ENCODE results near the gene TMEM248. TPM values are rescaled to one million over a fixed set of nuclear protein-coding genes. Genes with fewer than 3 reads are reported as not detected.

TMEM248 gene
- total and polyA plus RNA-seq, 2 of the 8 experiments (the other 6 are each of a cell fraction or from before 2014, with no cell fraction given), result 63.6 to 126 TPM

DNA sequence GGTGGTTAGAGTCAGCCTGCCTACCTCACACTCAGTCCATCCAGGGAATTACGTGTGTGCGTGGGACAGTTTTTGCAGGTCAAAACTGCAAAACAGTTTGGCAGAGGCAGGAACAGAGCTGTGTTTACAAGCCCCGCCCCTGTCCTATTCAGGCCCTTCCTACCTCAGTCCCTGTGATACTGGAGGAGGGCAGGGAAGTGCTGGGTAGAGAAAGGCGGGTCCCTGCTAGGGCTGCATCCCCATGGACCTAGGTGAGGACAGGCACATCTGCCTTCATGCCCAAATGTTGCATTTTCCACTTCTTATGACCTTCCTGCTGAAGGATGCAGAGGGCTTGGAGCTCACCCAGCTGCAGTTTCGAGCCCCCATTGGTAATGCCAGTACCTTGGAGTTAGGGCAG, 49.3 kb downstream of the TMEM248 start:
- no peak overlapping the region for H4K5ac ChIP-seq (ENCODE audit: insufficient read length, low read depth, low read length)
- no peak overlapping the region for H3K4ac ChIP-seq (replicated peaks; ENCODE audit: insufficient read length, low read depth, low read length)
- no peak overlapping the region for H2AK5ac ChIP-seq (ENCODE audit: low read depth, low read length)
- no peak overlapping the region for H3K56ac ChIP-seq (replicated peaks; ENCODE audit: insufficient read length, low read depth, low read length)
- no peaks in the 10 kb centered on the region for H3K27me3 ChIP-seq (replicated peaks in 1 of 4; ENCODE audit: control insufficient read depth in 3 of 4, extremely low read depth in 1 of 4, insufficient read depth in 3 of 4, low read length in 3 of 4)
- H4K91ac ChIP-seq (replicated peaks; ENCODE audit: insufficient read length, low read length), result peak overlapping the region; percentile 44
- H2BK12ac ChIP-seq (ENCODE audit: low read depth, low read length), result no peak overlapping the region
- no peak overlapping the region for H3K4me3 ChIP-seq (ENCODE audit: extremely low read depth in 1 of 4, insufficient read depth in 2 of 4, low read depth in 3 of 4, low read length in 4 of 4)
- peak overlapping the region in 1 of 2 experiments; percentile 3; a peak in 1 of 4 replicates for H3K4me2 ChIP-seq (ENCODE audit: insufficient read depth in 1 of 2, low read depth in 2 of 2, low read length in 2 of 2)
- FAIRE-seq (no peak), DNase-seq (ENCODE audit: low read depth in 1 of 2, low spot score in 2 of 2) (no peak)
- H3K4me1 ChIP-seq (replicated peaks in 1 of 4; ENCODE audit: control insufficient read depth in 3 of 4, insufficient read depth in 4 of 4, low read length in 3 of 4), result peaks cover 0 to 3% (median 0%) of the 10 kb centered on the region in 4 experiments; a peak in 1 of 7 replicates
- H2AFZ ChIP-seq (ENCODE audit: low read length), result peak overlapping the region; percentile 93
- H3K23ac ChIP-seq (ENCODE audit: insufficient read length), result no peak overlapping the region
- H2BK15ac ChIP-seq (ENCODE audit: low read length), result no peak overlapping the region
- POLR2A ChIA-PET (ENCODE audit: partially characterized antibody), result interaction anchor here (1.4 kb wide), 1 partner anchor 9 kb away, joined by 10 read pairs; no protein-coding TSS in a partner anchor
- peaks cover 2 to 4% of the 10 kb centered on the region in 2 experiments; a peak in 2 of 4 replicates for H3K9me3 ChIP-seq (ENCODE audit: insufficient read depth in 2 of 2, low read depth in 1 of 2, low read length in 1 of 2)
- no peaks in the 10 kb centered on the region for H3K23me2 ChIP-seq (ENCODE audit: low read depth, low read length)
- H2BK20ac ChIP-seq (ENCODE audit: low read length), result no peak overlapping the region
- no peaks in the 10 kb centered on the region for H3K79me1 ChIP-seq (ENCODE audit: low read depth, low read length)
- H3K14ac ChIP-seq (ENCODE audit: insufficient read length), result no peak overlapping the region
- H3K27ac ChIP-seq (ENCODE audit: low read depth, low read length), result no peak overlapping the region
- no peak overlapping the region for H3K9ac ChIP-seq (replicated peaks in 1 of 4; ENCODE audit: extremely low read depth in 1 of 4, low read depth in 3 of 4, low read length in 3 of 4)
- H4K20me1 ChIP-seq (replicated peaks in 1 of 2; ENCODE audit: control insufficient read depth in 1 of 2, insufficient read depth in 2 of 2, low read length in 2 of 2), result no peaks in the 10 kb centered on the region
- no peaks in the 10 kb centered on the region for H3K36me3 ChIP-seq (ENCODE audit: control insufficient read depth in 2 of 4, insufficient read depth in 4 of 4, low read length in 3 of 4)
- no peak overlapping the region for H3K18ac ChIP-seq (ENCODE audit: extremely low read depth, low read length)
- H2BK120ac ChIP-seq (replicated peaks; ENCODE audit: low read depth, low read length), result no peak overlapping the region
- WGBS, 2 experiments (ENCODE audit: extremely low coverage in 1 of 2, insufficient coverage in 1 of 2, insufficient read length in 1 of 2, insufficient replicate concordance in 2 of 2, low coverage in 1 of 2, low lambda C conversion rate in 2 of 2, missing lambda C conversion rate in 1 of 2), result 70% methylated on average over 5 of the region's 5 CpGs; no CpG with 5 or more reads in 1 of the 2 experiments
- peak overlapping the region; percentile 19; the same call in 1 of the 2 replicates for H4K8ac ChIP-seq (ENCODE audit: extremely low read depth, insufficient read depth, low read length)
- no peaks in the 10 kb centered on the region for H3K79me2 ChIP-seq (ENCODE audit: control insufficient read depth in 1 of 2, insufficient read depth in 2 of 2, low read length in 2 of 2)
- CTCF ChIA-PET (ENCODE audit: partially characterized antibody), result interaction anchor here (1.0 kb wide), 1 partner anchor 9 kb away, joined by 3 read pairs; no protein-coding TSS in a partner anchor
- H2BK5ac ChIP-seq (ENCODE audit: low read depth, low read length), result no peak overlapping the region
- TF ChIP-seq EGR1 (IDR thresholded peaks at IDR 0.05; ENCODE audit: borderline replicate concordance, low read depth, low read length) (no peak), GTF2F1 (IDR thresholded peaks at IDR 0.05; ENCODE audit: borderline replicate concordance, low read depth, low read length) (no peak), CBX8 (IDR thresholded peaks at IDR 0.05; ENCODE audit: borderline replicate concordance, low read depth, low read length) (no peak), RXRA (IDR thresholded peaks at IDR 0.05; ENCODE audit: insufficient read depth, low read depth, low read length) (no peak), RAD21 (IDR thresholded peaks at IDR 0.05 in 1 of 2, conservative IDR thresholded peaks at IDR 0.05 in 1 of 2; ENCODE audit: low read depth in 2 of 2, low read length in 2 of 2) (no peak), PHF8 (conservative IDR thresholded peaks at IDR 0.05; ENCODE audit: low read depth, low read length) (no peak), BCL11A (IDR thresholded peaks at IDR 0.05; ENCODE audit: low read depth in 2 of 2, low read length in 2 of 2) (no peak), JUN (IDR thresholded peaks at IDR 0.05; ENCODE audit: low read depth, low read length) (no peak), SIN3A (conservative IDR thresholded peaks at IDR 0.05 in 1 of 2, IDR thresholded peaks at IDR 0.05 in 1 of 2; ENCODE audit: low read depth in 1 of 2, low read length in 2 of 2) (no peak), ZNF274 (IDR thresholded peaks at IDR 0.05; ENCODE audit: borderline replicate concordance, extremely low read depth, low read length) (no peak)

All from H1 (cell line).